H1 (cell line): ENCODE results near the gene PLPP4. TPM values are rescaled to one million over a fixed set of nuclear protein-coding genes. Genes with fewer than 3 reads are reported as not detected.

Experiments
- CTCF ChIA-PET: fragments of 300-600 bp; sonication (Branson Sonifier 250); formaldehyde crosslinking; loops from one replicate; lab custom pipeline; 2021; ENCODE audit not compliant: partially characterized antibody; lab: Charles Lee
- POLR2A ChIA-PET: fragments of 300-600 bp; sonication (Branson Sonifier 250); formaldehyde crosslinking; loops from one replicate; lab custom pipeline; 2021; ENCODE audit warnings: inconsistent platforms; ENCODE audit not compliant: partially characterized antibody; lab: Charles Lee
- DNase-seq, 2 experiments: peaks; one replicate each; pipeline versions ENCODE4 v3.0.0 to v3.0.0-alpha.2; 2010 to 2022; ENCODE audit warnings: low spot score in 2 of 2, low read depth in 1 of 2, mixed read lengths in 1 of 2
- FAIRE-seq: peaks from 2 replicates; lab custom pipeline; 2011; peaks lifted over from hg19 to GRCh38; lab: Jason Lieb, UNC
- H2AFZ ChIP-seq: 2 replicates; pipeline ENCODE4 v1.8.1; 2012; ENCODE audit warnings: low read length, inconsistent platforms
- H2AK5ac ChIP-seq: 2 replicates; pipeline ENCODE4 v1.6.1; 2013; ENCODE audit warnings: low read depth, low read length
- H2BK120ac ChIP-seq: replicated peaks from 2 replicates; pipeline ENCODE3; 2013; ENCODE audit warnings: low read depth, low read length, inconsistent platforms
- H2BK12ac ChIP-seq: 2 replicates; pipeline ENCODE4 v1.6.1; 2013; ENCODE audit warnings: low read depth, low read length
- H2BK15ac ChIP-seq: 2 replicates; pipeline ENCODE4 v1.6.1; 2013; ENCODE audit warnings: low read length
- H2BK20ac ChIP-seq: 2 replicates; pipeline ENCODE4 v1.6.1; 2013; ENCODE audit warnings: low read length
- H2BK5ac ChIP-seq: 2 replicates; pipeline ENCODE4 v1.6.1; 2013; ENCODE audit warnings: low read depth, low read length
- H3K14ac ChIP-seq: 2 replicates; pipeline ENCODE4 v1.6.1; 2013; ENCODE audit warnings: inconsistent platforms; ENCODE audit not compliant: insufficient read length
- H3K18ac ChIP-seq: 2 replicates; pipeline ENCODE4 v1.6.1; 2013; ENCODE audit warnings: low read length; ENCODE audit errors: extremely low read depth
- H3K23ac ChIP-seq: 2 replicates; pipeline ENCODE4 v1.6.1; 2013; ENCODE audit warnings: inconsistent platforms; ENCODE audit not compliant: insufficient read length
- H3K23me2 ChIP-seq: 2 replicates; pipeline ENCODE4 v1.6.1; 2013; ENCODE audit warnings: low read depth, low read length
- H3K27ac ChIP-seq: 2 replicates; pipeline ENCODE4 v1.6.1; 2011; ENCODE audit warnings: low read depth, low read length, inconsistent platforms
- H3K27me3 ChIP-seq, 4 experiments: replicated peaks in 1 of 4; 1 replicate in 1 of 4; 2 replicates in 3 of 4; pipeline versions ENCODE4 v1.6.1 to v1.8.1; 2011 to 2013; ENCODE audit warnings: low read length in 3 of 4, mild to moderate bottlenecking in 3 of 4, inconsistent platforms in 2 of 4, mixed read lengths in 2 of 4, moderate library complexity in 1 of 4; ENCODE audit not compliant: control insufficient read depth in 3 of 4, insufficient read depth in 3 of 4; ENCODE audit errors: extremely low read depth in 1 of 4
- H3K36me3 ChIP-seq, 4 experiments: 2 replicates each; pipeline versions ENCODE4 v1.6.1 to v1.8.1; 2011 to 2013; ENCODE audit warnings: mild to moderate bottlenecking in 4 of 4, low read length in 3 of 4, moderate library complexity in 2 of 4, control low read depth in 1 of 4, inconsistent platforms in 1 of 4; ENCODE audit not compliant: insufficient read depth in 4 of 4, control insufficient read depth in 2 of 4
- H3K4ac ChIP-seq: replicated peaks from 2 replicates; pipeline ENCODE3; 2013; ENCODE audit warnings: low read length, low read depth, mixed read lengths, inconsistent platforms; ENCODE audit not compliant: insufficient read length
- H3K4me1 ChIP-seq, 4 experiments: replicated peaks in 1 of 4; 1 replicate in 1 of 4; 2 replicates in 3 of 4; pipeline versions ENCODE4 v1.6.1 to v1.8.1; 2011 to 2013; ENCODE audit warnings: low read length in 3 of 4, inconsistent platforms in 2 of 4, mixed read lengths in 1 of 4; ENCODE audit not compliant: insufficient read depth in 4 of 4, control insufficient read depth in 3 of 4
- H3K4me2 ChIP-seq, 2 experiments: 2 replicates each; pipeline versions ENCODE4 v1.6.1 to v1.8.1; 2011 to 2013; ENCODE audit warnings: low read depth in 2 of 2, low read length in 2 of 2, control low read depth in 1 of 2, inconsistent platforms in 1 of 2, mild to moderate bottlenecking in 1 of 2; ENCODE audit not compliant: insufficient read depth in 1 of 2
- H3K4me3 ChIP-seq, 4 experiments: fragments of 200-600, 300-600 bp in 1 of 4; sonication (generic), shearing (Covaris generic), sonication (Bioruptor Twin) in 1 of 4; 2 replicates each; pipeline versions ENCODE4 v1.5.1 to v1.8.1; 2011 to 2016; ENCODE audit warnings: low read length in 4 of 4, low read depth in 3 of 4, control low read depth in 2 of 4, inconsistent platforms in 2 of 4, mild to moderate bottlenecking in 2 of 4, mixed read lengths in 1 of 4, moderate library complexity in 1 of 4; ENCODE audit not compliant: insufficient read depth in 2 of 4; ENCODE audit errors: extremely low read depth in 1 of 4
- H3K56ac ChIP-seq: replicated peaks from 2 replicates; pipeline ENCODE3; 2013; ENCODE audit warnings: low read depth, mild to moderate bottlenecking, mixed read lengths, low read length, inconsistent platforms; ENCODE audit not compliant: insufficient read length
- H3K79me1 ChIP-seq: 2 replicates; pipeline ENCODE4 v1.6.1; 2013; ENCODE audit warnings: low read depth, low read length, control low read depth
- H3K79me2 ChIP-seq, 2 experiments: 2 replicates each; pipeline versions ENCODE4 v1.6.1 to v1.8.1; 2012 to 2013; ENCODE audit warnings: low read length in 2 of 2, mild to moderate bottlenecking in 2 of 2, inconsistent platforms in 1 of 2; ENCODE audit not compliant: insufficient read depth in 2 of 2, control insufficient read depth in 1 of 2
- H3K9ac ChIP-seq, 4 experiments: replicated peaks in 1 of 4; 1 replicate in 1 of 4; 2 replicates in 3 of 4; pipeline versions ENCODE4 v1.6.1 to v1.8.1; 2011 to 2013; ENCODE audit warnings: low read depth in 3 of 4, low read length in 3 of 4, control low read depth in 2 of 4, mild to moderate bottlenecking in 2 of 4, moderate library complexity in 2 of 4, inconsistent platforms in 1 of 4; ENCODE audit errors: extremely low read depth in 1 of 4
- H3K9me3 ChIP-seq, 2 experiments: 2 replicates each; pipeline versions ENCODE4 v1.6.1 to v1.8.1; 2012 to 2013; ENCODE audit warnings: mild to moderate bottlenecking in 2 of 2, moderate library complexity in 2 of 2, control low read depth in 1 of 2, inconsistent platforms in 1 of 2, low read depth in 1 of 2, low read length in 1 of 2, mixed read lengths in 1 of 2; ENCODE audit not compliant: insufficient read depth in 2 of 2
- H4K20me1 ChIP-seq, 2 experiments: replicated peaks in 1 of 2; 2 replicates each; pipeline versions ENCODE3 to v1.8.1; 2011 to 2013; ENCODE audit warnings: inconsistent platforms in 2 of 2, low read length in 2 of 2, mild to moderate bottlenecking in 1 of 2; ENCODE audit not compliant: insufficient read depth in 2 of 2, control insufficient read depth in 1 of 2
- H4K5ac ChIP-seq: 2 replicates; pipeline ENCODE4 v1.6.1; 2013; ENCODE audit warnings: low read length, low read depth, mixed read lengths, inconsistent platforms; ENCODE audit not compliant: insufficient read length
- H4K8ac ChIP-seq: 2 replicates; pipeline ENCODE4 v1.8.0; 2013; ENCODE audit warnings: mild to moderate bottlenecking, moderate library complexity, low read length, inconsistent platforms; ENCODE audit not compliant: insufficient read depth; ENCODE audit errors: extremely low read depth
- H4K91ac ChIP-seq: replicated peaks from 2 replicates; pipeline ENCODE3; 2013; ENCODE audit warnings: low read length, mixed read lengths, inconsistent platforms; ENCODE audit not compliant: insufficient read length
- EGR1 ChIP-seq: IDR thresholded peaks from 2 replicates; pipeline ENCODE4 v1.6.1; 2011; ENCODE audit warnings: low read depth, low read length, borderline replicate concordance
- POLR2A ChIP-seq, 2 experiments: IDR thresholded peaks; 1 replicate in 1 of 2; 2 replicates in 1 of 2; pipeline ENCODE4 v1.6.1; 2011; ENCODE audit warnings: low read depth in 2 of 2, low read length in 2 of 2, mild to moderate bottlenecking in 2 of 2; ENCODE audit errors: control extremely low read depth in 1 of 2
- TAF1 ChIP-seq: IDR thresholded peaks from 2 replicates; pipeline ENCODE4 v1.6.1; 2011; ENCODE audit warnings: mild to moderate bottlenecking, low read depth, low read length
- WGBS, 2 experiments: shearing (Covaris generic) in 1 of 2; methylation state at CpG; one replicate each; pipeline versions ENCODE4 v1.1.6 to v1.1.7; 2013 to 2015; ENCODE audit warnings: low lambda C conversion rate in 2 of 2, mixed read lengths in 2 of 2, inconsistent platforms in 1 of 2, low coverage in 1 of 2, missing lambda C conversion rate in 1 of 2; ENCODE audit not compliant: insufficient replicate concordance in 2 of 2, insufficient coverage in 1 of 2, insufficient read length in 1 of 2; ENCODE audit errors: extremely low coverage in 1 of 2, missing lambda C conversion rate in 1 of 2; 5-methylcytosine and 5-hydroxymethylcytosine counted together
- polyA plus RNA-seq, 7 experiments: library from polyadenylated mRNA; depleted of rRNA in 3 of 7; stranded (reverse) in 5 of 7; unstranded in 2 of 7; fragments of >200 nt in 5 of 7; fragments of 200-250 nt in 2 of 7; gene quantifications; 1 replicate in 5 of 7; 2 replicates in 1 of 7; 4 replicates in 1 of 7; pipeline versions ENCODE4 v1.2.1 to v1.2.3, GENCODE V29; 2011 to 2013; ENCODE audit warnings: missing spikeins in 2 of 7, mixed read lengths in 2 of 7
- total RNA-seq: library from RNA; stranded (reverse); fragmentation: NEBNext Ultra II Directional; extraction: Animal tissue kit (Norgen Biotek cat#: 25700); gene quantifications from 2 replicates; pipeline ENCODE4 v1.2.1, GENCODE V29; 2021

The PLPP4 gene
- total and polyA plus RNA-seq, 2 of the 8 experiments (the other 6 are each of a cell fraction or from before 2014, with no cell fraction given) = 0.30 TPM; not detected in 1

GRCh38 chr10:120432209-120432608 is 24.8 kb upstream of the PLPP4 start:
- no peaks in the 10 kb centered on the region for H3K27me3 ChIP-seq
- WGBS, 2 experiments = 89% methylated on average over 3 of the region's 3 CpGs; no CpG with 5 or more reads in 1 of the 2 experiments
- CTCF ChIA-PET = interaction anchor here (0.6 to 2.1 kb wide), 3 partner anchors 9 to 168 kb away, joined by 3 to 13 read pairs (median 3); no protein-coding TSS in a partner anchor

More at GRCh38 chr10:120432209-120432608, 24.8 kb upstream of the PLPP4 start:
- H3K56ac ChIP-seq = no peak overlapping the region
- H2BK120ac ChIP-seq = no peak overlapping the region
- H3K23ac ChIP-seq = no peak overlapping the region
- no peaks in the 10 kb centered on the region for H3K9me3 ChIP-seq
- H4K8ac ChIP-seq = no peak overlapping the region
- H3K18ac ChIP-seq = no peak overlapping the region
- no peak overlapping the region for H3K14ac ChIP-seq
- no peak overlapping the region for H3K27ac ChIP-seq
- no peak overlapping the region for H2AK5ac ChIP-seq
- DNase-seq (no peak), FAIRE-seq (no peak)
- no peak overlapping the region for H3K9ac ChIP-seq
- no peak overlapping the region for H2BK15ac ChIP-seq
- H2BK5ac ChIP-seq = no peak overlapping the region
- H3K4me2 ChIP-seq = no peak overlapping the region
- no peaks in the 10 kb centered on the region for H3K79me1 ChIP-seq
- H3K4me3 ChIP-seq = no peak overlapping the region
- no peaks in the 10 kb centered on the region for H3K36me3 ChIP-seq
- no peak overlapping the region for H4K5ac ChIP-seq
- H3K4me1 ChIP-seq = no peaks in the 10 kb centered on the region
- TF ChIP-seq POLR2A (IDR thresholded peaks at IDR 0.05; ENCODE audit: control extremely low read depth in 1 of 2, low read depth in 2 of 2, low read length in 2 of 2) (no peak), EGR1 (no peak), TAF1 (no peak)
- H3K4ac ChIP-seq = no peak overlapping the region
- H3K79me2 ChIP-seq = no peaks in the 10 kb centered on the region
- no peaks in the 10 kb centered on the region for H4K20me1 ChIP-seq
- POLR2A ChIA-PET = no interaction called here
- H4K91ac ChIP-seq = no peak overlapping the region
- no peak overlapping the region for H2AFZ ChIP-seq
- H3K23me2 ChIP-seq = no peaks in the 10 kb centered on the region
- H2BK20ac ChIP-seq = no peak overlapping the region
- H2BK12ac ChIP-seq = no peak overlapping the region
